ENCODE data around the gene NOTCH2. TPM values are rescaled to one million over a fixed set of nuclear protein-coding genes. Genes with fewer than 3 reads are reported as not detected.

Gene NOTCH2
- total and polyA plus RNA-seq, 2 experiments from 2014 or later, result 42.2 to 85.8 TPM

DNA sequence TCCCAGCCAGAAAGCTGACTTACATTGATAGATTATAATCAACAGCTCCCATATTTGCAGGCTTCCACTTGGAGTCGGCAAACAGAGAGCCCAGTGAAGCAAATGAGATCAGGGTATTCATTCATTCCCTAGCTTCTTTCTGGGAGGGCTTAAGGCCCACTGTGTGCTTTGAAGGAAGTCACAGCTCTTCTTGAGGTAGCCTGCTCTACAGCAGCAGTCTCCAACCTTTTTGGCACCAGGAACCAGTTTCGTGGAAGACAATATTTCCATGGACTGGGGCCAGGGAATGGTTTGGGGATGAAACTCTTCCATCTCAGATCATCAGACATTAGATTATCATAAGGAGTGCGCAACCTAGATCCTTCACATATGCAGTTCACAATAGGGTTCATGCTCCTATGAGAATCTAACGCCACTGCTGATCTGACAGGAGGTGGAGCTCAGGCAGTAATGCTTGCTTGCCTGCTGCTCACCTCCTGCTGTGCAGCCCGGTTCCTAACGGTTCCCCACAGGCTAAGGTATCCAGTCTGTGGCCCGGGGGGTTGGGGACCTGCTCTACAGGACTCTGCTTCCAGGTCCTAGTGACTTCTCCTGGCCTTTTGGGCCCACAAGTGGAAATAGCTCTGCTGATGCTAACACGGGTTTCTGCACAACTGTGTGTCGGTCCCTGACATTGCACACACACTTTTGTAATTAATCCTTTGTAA, 159.4 kb downstream of the NOTCH2 start:
- Histone ChIP-seq H3K36me3 (replicated peaks; ENCODE audit: insufficient read depth, low read depth) (peaks cover 4% of the 10 kb centered on the region), H3K27me3 (no peaks in the 10 kb centered on the region), H3K4me2 (no peak overlapping the region), H3K4me1 (ENCODE audit: insufficient read depth) (no peaks in the 10 kb centered on the region), H3K4me3 (no peak overlapping the region), H3K9me2 (replicated peaks; ENCODE audit: insufficient read depth) (no peaks in the 10 kb centered on the region), H2AFZ (no peak overlapping the region), H3K9me3 (ENCODE audit: low read depth) (peaks cover 3% of the 10 kb centered on the region), H3K79me2 (no peaks in the 10 kb centered on the region), H4K20me1 (ENCODE audit: insufficient read depth, poor library complexity, severe bottlenecking) (no peaks in the 10 kb centered on the region), H3K27ac (no peak overlapping the region)
- 72% methylated on average over 9 of the region's 9 CpGs for WGBS (ENCODE audit: low lambda C conversion rate, missing lambda C conversion rate)
- no peak for DNase-seq (ENCODE audit: low spot score)
- TF ChIP-seq, protein P1, sequence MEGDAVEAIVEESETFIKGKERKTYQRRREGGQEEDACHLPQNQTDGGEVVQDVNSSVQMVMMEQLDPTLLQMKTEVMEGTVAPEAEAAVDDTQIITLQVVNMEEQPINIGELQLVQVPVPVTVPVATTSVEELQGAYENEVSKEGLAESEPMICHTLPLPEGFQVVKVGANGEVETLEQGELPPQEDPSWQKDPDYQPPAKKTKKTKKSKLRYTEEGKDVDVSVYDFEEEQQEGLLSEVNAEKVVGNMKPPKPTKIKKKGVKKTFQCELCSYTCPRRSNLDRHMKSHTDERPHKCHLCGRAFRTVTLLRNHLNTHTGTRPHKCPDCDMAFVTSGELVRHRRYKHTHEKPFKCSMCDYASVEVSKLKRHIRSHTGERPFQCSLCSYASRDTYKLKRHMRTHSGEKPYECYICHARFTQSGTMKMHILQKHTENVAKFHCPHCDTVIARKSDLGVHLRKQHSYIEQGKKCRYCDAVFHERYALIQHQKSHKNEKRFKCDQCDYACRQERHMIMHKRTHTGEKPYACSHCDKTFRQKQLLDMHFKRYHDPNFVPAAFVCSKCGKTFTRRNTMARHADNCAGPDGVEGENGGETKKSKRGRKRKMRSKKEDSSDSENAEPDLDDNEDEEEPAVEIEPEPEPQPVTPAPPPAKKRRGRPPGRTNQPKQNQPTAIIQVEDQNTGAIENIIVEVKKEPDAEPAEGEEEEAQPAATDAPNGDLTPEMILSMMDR (IDR thresholded peaks at IDR 0.05; ENCODE audit: poor library complexity), result no peak
- TF ChIP-seq EZH2 (IDR thresholded peaks at IDR 0.05; ENCODE audit: borderline replicate concordance) (no peak), EZH2phosphoT487 (IDR thresholded peaks at IDR 0.05; ENCODE audit: low read depth, severe bottlenecking, unreplicated experiment) (no peak)

DNA sequence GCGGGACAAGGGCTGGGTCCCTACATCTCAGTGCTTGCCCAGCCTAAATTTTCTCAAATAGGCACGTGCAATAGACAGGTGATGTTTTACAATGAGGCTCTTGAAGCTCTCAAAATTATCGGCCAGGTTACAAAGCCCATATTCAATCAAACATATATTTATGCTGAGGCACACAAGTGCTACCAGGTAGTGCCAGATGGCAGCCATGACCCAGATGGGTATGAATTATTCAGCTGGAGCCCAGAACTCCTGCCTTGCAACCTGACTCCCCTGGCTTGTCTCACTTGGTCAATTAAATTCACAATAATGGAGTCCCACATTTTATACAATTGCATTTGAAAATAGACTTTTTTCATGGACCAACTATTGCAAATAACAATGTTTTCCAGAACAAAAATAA, 160.8 kb downstream of the NOTCH2 start:
- Histone ChIP-seq H3K4me1 (ENCODE audit: insufficient read depth) (peaks cover 3% of the 10 kb centered on the region), H3K9me3 (ENCODE audit: low read depth) (peaks cover 3% of the 10 kb centered on the region), H2AFZ (no peak overlapping the region), H3K79me2 (no peaks in the 10 kb centered on the region), H3K36me3 (replicated peaks; ENCODE audit: insufficient read depth, low read depth) (no peaks in the 10 kb centered on the region), H4K20me1 (ENCODE audit: insufficient read depth, poor library complexity, severe bottlenecking) (no peaks in the 10 kb centered on the region), H3K4me2 (no peak overlapping the region), H3K9me2 (replicated peaks; ENCODE audit: insufficient read depth) (no peaks in the 10 kb centered on the region), H3K27ac (no peak overlapping the region), H3K4me3 (no peak overlapping the region), H3K27me3 (no peaks in the 10 kb centered on the region)
- no peak for DNase-seq (ENCODE audit: low spot score)
- 99% methylated on average over 3 of the region's 3 CpGs for WGBS (ENCODE audit: low lambda C conversion rate, missing lambda C conversion rate)
- TF ChIP-seq, protein P1 (IDR thresholded peaks at IDR 0.05; ENCODE audit: poor library complexity), result no peak
- no peak for TF ChIP-seq EZH2phosphoT487 (IDR thresholded peaks at IDR 0.05; ENCODE audit: low read depth, severe bottlenecking, unreplicated experiment)
- no peak for TF ChIP-seq EZH2 (IDR thresholded peaks at IDR 0.05; ENCODE audit: borderline replicate concordance)

DNA sequence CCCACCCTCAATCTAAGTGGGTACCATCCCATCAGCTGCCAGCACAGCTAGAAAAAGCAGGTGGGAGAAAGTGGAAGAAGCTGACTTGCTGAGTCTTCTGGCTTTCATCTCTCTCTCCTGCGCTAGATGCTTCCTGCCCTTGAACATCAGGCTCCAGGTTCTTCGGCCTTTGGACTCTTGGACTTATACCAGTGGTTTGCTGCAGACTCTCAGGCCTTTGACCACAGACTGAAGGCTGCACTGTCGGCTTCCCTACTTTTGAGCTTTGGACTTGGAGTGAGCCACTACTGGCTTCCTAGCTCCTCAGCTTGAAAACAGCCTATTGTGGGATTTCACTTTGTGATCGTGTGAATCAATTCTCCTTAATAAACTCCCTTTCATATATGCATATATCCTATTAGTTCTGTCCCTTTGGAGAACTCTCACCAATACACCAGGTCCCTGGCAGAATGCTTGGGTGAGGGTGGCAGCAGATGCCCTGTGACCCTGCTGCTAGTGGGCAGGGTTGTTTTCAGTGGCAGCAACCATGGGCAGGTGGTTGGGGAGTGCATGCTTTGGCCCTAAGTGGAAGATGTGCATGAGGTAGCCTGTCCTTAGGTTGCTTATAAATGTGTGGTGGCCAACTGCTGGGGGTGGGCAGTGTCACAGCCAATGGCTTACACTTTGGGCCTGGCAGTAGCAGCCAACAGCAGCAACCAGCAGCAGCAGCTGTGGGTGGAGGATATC, 162.4 kb downstream of the NOTCH2 start:
- H3K9me2 ChIP-seq (replicated peaks; ENCODE audit: insufficient read depth), result no peaks in the 10 kb centered on the region
- no peaks in the 10 kb centered on the region for H4K20me1 ChIP-seq (ENCODE audit: insufficient read depth, poor library complexity, severe bottlenecking)
- H3K79me2 ChIP-seq, result no peaks in the 10 kb centered on the region
- no peak overlapping the region for H3K27ac ChIP-seq
- H3K4me1 ChIP-seq (ENCODE audit: insufficient read depth), result peaks cover 4% of the 10 kb centered on the region
- peaks cover 3% of the 10 kb centered on the region for H3K9me3 ChIP-seq (ENCODE audit: low read depth)
- no peaks in the 10 kb centered on the region for H3K27me3 ChIP-seq
- H3K36me3 ChIP-seq (replicated peaks; ENCODE audit: insufficient read depth, low read depth), result no peaks in the 10 kb centered on the region
- no peak overlapping the region for H2AFZ ChIP-seq
- no peak for TF ChIP-seq EZH2phosphoT487 (IDR thresholded peaks at IDR 0.05; ENCODE audit: low read depth, severe bottlenecking, unreplicated experiment)
- TF ChIP-seq, protein P1 (IDR thresholded peaks at IDR 0.05; ENCODE audit: poor library complexity), result no peak
- no peak for TF ChIP-seq EZH2 (IDR thresholded peaks at IDR 0.05; ENCODE audit: borderline replicate concordance)
- H3K4me3 ChIP-seq, result no peak overlapping the region
- H3K4me2 ChIP-seq, result no peak overlapping the region
- peak; percentile 16 for DNase-seq (ENCODE audit: low spot score)
- 85% methylated on average over 4 of the region's 4 CpGs for WGBS (ENCODE audit: low lambda C conversion rate, missing lambda C conversion rate)

Measured in hepatocyte (in vitro differentiated cells).